K562 (cell line): ENCODE measurements around the gene CPLX4. TPM values are rescaled to one million over a fixed set of nuclear protein-coding genes. Genes with fewer than 3 reads are reported as not detected.

Experiments used
- ATAC-seq: fragments of 200-7000 bp; cut with Tn5 transposase; 3 replicates; pipeline ENCODE4 v1.9.1; 2020; ENCODE audit warnings: moderate library complexity
- BruUV-seq: library from RNA; stranded (reverse); fragments of 400-500 nt; replicated peaks from 2 replicates; lab custom pipeline; 2021; lab: Mats Ljungman, UMichigan
- CTCF ChIA-PET: fragments of 300-600 bp; formaldehyde crosslinking; extraction: SDS; loops from one replicate; lab custom pipeline; 2021; ENCODE audit warnings: low intra/inter-chr PET ratio; lab: Yijun Ruan, JAX
- POLR2A ChIA-PET: fragments of 300-600, 350-650 bp; sonication (Branson Sonifier 250); formaldehyde crosslinking; extraction: SDS; loops from one replicate; lab custom pipeline; 2021; ENCODE audit warnings: antibody characterized with exemption, inconsistent platforms; lab: Yijun Ruan, JAX
- DNase-seq, 4 experiments: peaks; one replicate each; pipeline versions ENCODE4 v3.0.0 to v3.0.0-alpha.2; 2011 to 2018; ENCODE audit warnings: low spot score in 3 of 4, mixed read lengths in 3 of 4; ENCODE audit errors: extremely low read depth in 1 of 4
- FAIRE-seq: peaks from 2 replicates; lab custom pipeline; 2011; peaks lifted over from hg19 to GRCh38; lab: Jason Lieb, UNC
- H2AFZ ChIP-seq: 2 replicates; pipeline ENCODE4 v1.6.0; 2011; ENCODE audit warnings: low read depth, low read length, control low read depth, inconsistent platforms
- H3K27ac ChIP-seq: fragments of 200-600 bp; 3 replicates; pipeline ENCODE4 v1.8.0; 2011; ENCODE audit warnings: low read depth, mild to moderate bottlenecking, control low read depth, inconsistent platforms, low read length, moderate library complexity, mixed read lengths; ENCODE audit errors: extremely low read depth
- H3K27me3 ChIP-seq, 2 experiments: fragments of 300-600 bp in 1 of 2; 2 replicates in 1 of 2; 3 replicates in 1 of 2; pipeline versions ENCODE4 v1.6.0 to v1.8.0; 2011; ENCODE audit warnings: inconsistent platforms in 2 of 2, low read length in 2 of 2, mild to moderate bottlenecking in 1 of 2, mixed read lengths in 1 of 2, moderate library complexity in 1 of 2; ENCODE audit not compliant: control insufficient read depth in 2 of 2, insufficient read depth in 2 of 2
- H3K36me3 ChIP-seq: fragments of 300-600 bp; 3 replicates; pipeline ENCODE4 v1.8.0; 2011; ENCODE audit warnings: mild to moderate bottlenecking, low read length, inconsistent platforms; ENCODE audit not compliant: control insufficient read depth, insufficient read depth
- H3K4me1 ChIP-seq, 2 experiments: fragments of 200-600 bp in 1 of 2; replicated peaks in 1 of 2; 2 replicates in 1 of 2; 3 replicates in 1 of 2; pipeline versions ENCODE4 v1.5.1 to v1.8.0; 2011; ENCODE audit warnings: inconsistent platforms in 2 of 2, low read length in 2 of 2, mild to moderate bottlenecking in 1 of 2, mixed read lengths in 1 of 2, moderate library complexity in 1 of 2; ENCODE audit not compliant: control insufficient read depth in 2 of 2, insufficient read depth in 2 of 2
- H3K4me2 ChIP-seq: 2 replicates; pipeline ENCODE4 v1.6.1; 2011; ENCODE audit warnings: low read length, control low read depth, inconsistent platforms, mixed read lengths; ENCODE audit not compliant: insufficient read depth
- H3K4me3 ChIP-seq: fragments of 200-600 bp; sonication (generic), shearing (Covaris generic); 2 replicates; pipeline ENCODE4 v1.5.1; 2016; ENCODE audit warnings: control low read depth, inconsistent platforms
- H3K79me2 ChIP-seq: fragments of 200-600 bp; 3 replicates; pipeline ENCODE4 v1.8.0; 2011; ENCODE audit warnings: low read length, inconsistent platforms; ENCODE audit not compliant: control insufficient read depth, insufficient read depth
- H3K9ac ChIP-seq, 2 experiments: 2 replicates each; pipeline versions ENCODE4 v1.6.0 to v1.6.1; 2011; ENCODE audit warnings: low read depth in 2 of 2, low read length in 2 of 2, control low read depth in 1 of 2, inconsistent platforms in 1 of 2, mild to moderate bottlenecking in 1 of 2, mixed read lengths in 1 of 2; ENCODE audit not compliant: insufficient read depth in 1 of 2
- H3K9me1 ChIP-seq: one replicate; pipeline ENCODE4 v1.6.0; 2011; ENCODE audit warnings: inconsistent platforms, mild to moderate bottlenecking, low read length, moderate library complexity; ENCODE audit not compliant: control insufficient read depth, insufficient read depth
- H3K9me3 ChIP-seq: replicated peaks from 2 replicates; pipeline ENCODE4 v1.5.1; 2011; ENCODE audit warnings: low read depth, low read length, inconsistent platforms; ENCODE audit not compliant: control insufficient read depth, insufficient read depth
- H4K20me1 ChIP-seq: replicated peaks from 2 replicates; pipeline ENCODE4 v1.6.1; 2011; ENCODE audit warnings: low read length, inconsistent platforms, mixed read lengths; ENCODE audit not compliant: control insufficient read depth, insufficient read depth
- CEBPB ChIP-seq: fragments of 450-650 bp; IDR thresholded peaks from 2 replicates; pipeline ENCODE4 v1.6.1; 2016; ENCODE audit warnings: missing genetic modification characterization, missing compliant biosample characterization
- CEBPG ChIP-seq, 3 experiments: fragments of 200-800 bp in 1 of 3; sonication (Bioruptor generic) in 1 of 3; sonication (generic) in 1 of 3; formaldehyde crosslinking in 1 of 3; IDR thresholded peaks in 2 of 3; conservative IDR thresholded peaks in 1 of 3; 2 replicates each; pipeline versions ENCODE4 v1.6.1 to v1.8.0; 2016 to 2022; ENCODE audit warnings: missing compliant biosample characterization in 2 of 3, missing genetic modification characterization in 2 of 3, mild to moderate bottlenecking in 1 of 3, missing genetic modification reagents in 1 of 3
- CREM ChIP-seq: IDR thresholded peaks from 2 replicates; pipeline ENCODE4 v1.6.1; 2014; ENCODE audit warnings: antibody characterized with exemption, low read depth
- CUX1 ChIP-seq: fragments of 200-800 bp; sonication (Bioruptor generic); IDR thresholded peaks from 2 replicates; pipeline ENCODE4 v1.6.1; 2016; ENCODE audit warnings: missing genetic modification characterization, missing compliant biosample characterization
- PURB ChIP-seq: sonication (generic); formaldehyde crosslinking; IDR thresholded peaks from 2 replicates; pipeline ENCODE4 v1.9.0; 2021; ENCODE audit warnings: low read depth, mild to moderate bottlenecking, missing genetic modification reagents
- TAL1 ChIP-seq: fragments of 450-650 bp; IDR thresholded peaks from 2 replicates; pipeline ENCODE4 v1.6.1; 2016; ENCODE audit warnings: mild to moderate bottlenecking
- TRIM28 ChIP-seq: fragments of 450-650 bp; IDR thresholded peaks from 2 replicates; pipeline ENCODE4 v1.6.1; 2017
- ZNF778 ChIP-seq: fragments of 450-650 bp; formaldehyde crosslinking; IDR thresholded peaks from 2 replicates; pipeline ENCODE4 v1.4.0; 2020; ENCODE audit warnings: mild to moderate bottlenecking, moderate library complexity
- WGBS: fragments of 100-300 bp; shearing (Covaris generic); methylation state at CpG from one replicate; pipeline ENCODE4 v1.1.6; 2016; ENCODE audit warnings: low coverage, mixed read lengths; ENCODE audit not compliant: insufficient coverage; ENCODE audit errors: missing lambda C conversion rate; 5-methylcytosine and 5-hydroxymethylcytosine counted together
- in situ Hi-C: fragments of 300-500 bp; cut with MboI; formaldehyde crosslinking; loops from 4 replicates; pipeline ENCODE4 v1.15.0; 2018; ENCODE audit warnings: inconsistent platforms, mixed read lengths
- intact Hi-C: fragments of 100-400 bp; cut with micrococcal nuclease; formaldehyde crosslinking; loops from 2 replicates; pipeline ENCODE4 v1.14.2; 2022
- polyA plus RNA-seq, 8 experiments: library from polyadenylated mRNA; depleted of rRNA in 4 of 8; stranded (reverse) in 5 of 8; unstranded in 3 of 8; fragments of >200 nt; fragmentation: Nextera tagmentation in 2 of 8; fragmentation: Illumina TruSeq in 1 of 8; extraction: Ambion mirVana in 2 of 8; extraction: Trizol in 1 of 8; gene quantifications; 2 replicates each; pipeline versions ENCODE4 v1.2.1 to v1.2.3, GENCODE V29; 2011 to 2014; ENCODE audit warnings: inconsistent platforms in 1 of 8, missing spikeins in 1 of 8
- total RNA-seq, 7 experiments: library from RNA; depleted of rRNA in 6 of 7; stranded (reverse); fragments of >200 nt in 6 of 7; fragmentation: Illumina TruSeq in 2 of 7; extraction: Trizol in 2 of 7; gene quantifications; 2 replicates each; pipeline versions ENCODE4 v1.2.1 to v1.2.3, GENCODE V29; 2011 to 2021; ENCODE audit warnings: low replicate concordance in 1 of 7

The CPLX4 gene
- total and polyA plus RNA-seq, 9 of the 15 experiments (the other 6 are each of a cell fraction or from before 2014, with no cell fraction given): not detected

GRCh38 chr18:59265246-59265973 is 53.0 kb downstream of the CPLX4 start:
- DNase-seq: peak; percentile 45 to 68 (median 64)
- H3K9me1 ChIP-seq: no peaks in the 10 kb centered on the region
- H3K9ac ChIP-seq: no peak overlapping the region; a peak in 1 of 4 replicates
- CTCF ChIA-PET: no interaction called here
- no TSS peak for BruUV-seq
- H3K79me2 ChIP-seq: no peaks in the 10 kb centered on the region
- no peaks in the 10 kb centered on the region for H3K36me3 ChIP-seq
- POLR2A ChIA-PET: no interaction called here
- peak; percentile 96 for ATAC-seq
- intact Hi-C loops (no loop called here), in situ Hi-C loops (no loop called here)
- peak overlapping the region; percentile 26 for H3K4me3 ChIP-seq
- no peaks in the 10 kb centered on the region for H3K9me3 ChIP-seq
- peaks cover 0 to 21% of the 10 kb centered on the region in 2 experiments; a peak in 2 of 5 replicates for H3K4me1 ChIP-seq
- WGBS: 5% methylated on average over 9 of the region's 38 CpGs
- no peaks in the 10 kb centered on the region for H4K20me1 ChIP-seq
- no peak for FAIRE-seq
- peaks cover 3 to 35% of the 10 kb centered on the region in 2 experiments; a peak in 3 of 5 replicates for H3K27me3 ChIP-seq
- H3K27ac ChIP-seq: no peak overlapping the region
- TF ChIP-seq CEBPG (CRISPR knock-in tag; IDR thresholded peaks at IDR 0.05) (no peak), CEBPG (tag; conservative IDR thresholded peaks at IDR 0.05 in 1 of 2, IDR thresholded peaks at IDR 0.05 in 1 of 2) (0 out of 4 replicates have a peak, but pooled peaks of 1 of the 2 experiments have one; percentile 25), CEBPB (peak; percentile 69), CREM (no peak)
- H3K4me2 ChIP-seq: peak overlapping the region; percentile 46
- no peak overlapping the region for H2AFZ ChIP-seq

GRCh38 chr18:59264651-59265245 is 53.7 kb downstream of the CPLX4 start:
- Histone ChIP-seq H3K36me3 (no peaks in the 10 kb centered on the region), H4K20me1 (no peaks in the 10 kb centered on the region), H3K9ac (no peak overlapping the region), H3K79me2 (no peaks in the 10 kb centered on the region), H3K9me3 (no peaks in the 10 kb centered on the region), H3K4me3 (no peak overlapping the region), H2AFZ (no peak overlapping the region), H3K9me1 (no peaks in the 10 kb centered on the region), H3K4me1 (peaks cover 0 to 21% of the 10 kb centered on the region in 2 experiments; a peak in 2 of 5 replicates), H3K27me3 (peaks cover 3 to 35% of the 10 kb centered on the region in 2 experiments; a peak in 3 of 5 replicates), H3K4me2 (no peak overlapping the region), H3K27ac (no peak overlapping the region)
- 31% methylated on average over 5 of the region's 41 CpGs for WGBS
- FAIRE-seq (no peak), ATAC-seq (no peak), DNase-seq (no peak)
- intact Hi-C loops (no loop called here), in situ Hi-C loops (no loop called here)
- BruUV-seq: no TSS peak
- ChIA-PET CTCF (no interaction called here), POLR2A (no interaction called here)
- TF ChIP-seq TRIM28 (no peak), ZNF778 (no peak), CUX1 (CRISPR knock-in tag) (no peak), PURB (no peak), TAL1 (no peak)
